ENCODE measurements around the gene HOXC6.

The HOXC6 gene

GRCh38 chr12:54060975-54061778 lies 32.9 kb downstream of the HOXC6 start:
- DNase-seq (ENCODE audit: extremely low read depth, low read depth) = no peak
- TF ChIP-seq CTCF (IDR thresholded peaks at IDR 0.05; ENCODE audit: low read depth, low read length) = no peak

- TF ChIP-seq CTCF (IDR thresholded peaks at IDR 0.05; ENCODE audit: low read depth, low read length) = no peak
- no peak for DNase-seq (ENCODE audit: extremely low read depth, low read depth)
These were observed 37.4 kb downstream of the HOXC6 start for GRCh38 chr12:54065677-54066076.

DNA sequence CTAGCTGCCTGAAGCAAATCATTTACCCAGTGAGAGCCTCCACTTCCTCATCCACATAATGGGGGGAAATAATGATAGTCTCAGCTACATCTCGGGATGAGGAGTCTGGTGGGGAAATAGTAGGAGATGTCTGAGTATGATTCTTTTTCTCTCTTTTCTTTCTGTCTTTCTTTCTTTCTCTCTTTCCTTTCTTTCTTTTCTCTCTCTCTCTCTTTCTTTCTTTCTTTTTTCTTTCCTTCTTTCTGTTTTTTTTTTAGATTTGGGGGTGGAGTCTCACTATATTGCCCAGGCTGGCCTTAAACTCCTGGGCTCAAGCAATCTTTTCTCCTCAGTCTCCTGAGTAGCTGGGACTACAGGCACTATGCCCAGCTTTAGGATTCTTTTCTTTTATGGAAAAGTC lies 38.2 kb downstream of the HOXC6 start:
- no peak for TF ChIP-seq CTCF (IDR thresholded peaks at IDR 0.05; ENCODE audit: low read depth, low read length)
- no peak for DNase-seq (ENCODE audit: extremely low read depth, low read depth)

DNA sequence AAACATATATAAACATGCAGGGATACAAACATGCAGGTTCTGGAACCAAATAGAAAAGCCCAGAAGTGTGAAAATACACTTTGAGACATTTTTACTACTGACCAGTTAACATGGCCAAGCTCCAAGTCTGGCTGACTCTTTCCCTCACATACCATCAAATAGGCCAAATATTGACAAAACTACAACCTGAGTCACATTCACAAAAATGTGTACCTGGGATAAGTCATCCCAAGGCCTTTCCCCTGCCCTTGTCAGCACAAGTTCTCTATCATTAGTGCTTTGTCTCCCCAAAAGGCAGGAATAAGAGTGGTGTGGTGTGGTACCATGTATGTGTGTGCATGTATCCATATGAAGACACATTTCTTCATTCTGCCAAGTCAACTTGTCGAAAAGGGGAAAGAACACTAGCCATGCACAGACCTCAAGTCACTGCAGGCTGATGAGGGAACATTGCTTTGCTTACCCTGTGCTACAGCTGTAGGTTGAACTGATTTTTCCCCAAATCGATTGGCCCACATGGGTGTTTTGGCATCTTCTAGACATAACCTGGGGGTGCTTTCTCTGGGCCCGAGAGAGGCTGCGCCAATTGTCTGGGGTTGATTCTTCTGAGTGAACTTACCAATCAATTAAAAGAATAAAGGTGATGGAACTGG lies 40.3 kb downstream of the HOXC6 start:
- TF ChIP-seq CTCF (IDR thresholded peaks at IDR 0.05; ENCODE audit: low read depth, low read length) = no peak
- DNase-seq (ENCODE audit: extremely low read depth, low read depth) = no peak

DNA sequence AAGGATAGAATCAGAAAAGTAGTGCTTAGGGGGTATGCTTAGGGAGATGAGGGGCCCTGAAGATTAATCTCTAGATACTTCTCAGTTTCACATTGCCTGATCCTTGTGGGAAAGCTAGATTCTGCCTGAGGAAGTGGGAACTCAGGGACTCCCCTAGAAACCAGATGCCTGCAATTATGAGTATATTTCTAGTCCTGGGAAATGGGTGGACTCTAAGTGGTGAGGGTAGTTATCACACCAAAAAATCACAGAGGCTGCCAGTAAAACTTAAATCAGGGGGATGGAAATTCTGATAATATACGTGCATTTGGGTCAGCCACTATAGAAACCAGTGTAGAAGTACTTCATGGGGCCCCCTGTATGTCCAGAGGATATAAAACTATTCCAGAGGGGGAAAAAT lies 43.7 kb downstream of the HOXC6 start:
- no peak for TF ChIP-seq CTCF (IDR thresholded peaks at IDR 0.05; ENCODE audit: low read depth, low read length)

DNA sequence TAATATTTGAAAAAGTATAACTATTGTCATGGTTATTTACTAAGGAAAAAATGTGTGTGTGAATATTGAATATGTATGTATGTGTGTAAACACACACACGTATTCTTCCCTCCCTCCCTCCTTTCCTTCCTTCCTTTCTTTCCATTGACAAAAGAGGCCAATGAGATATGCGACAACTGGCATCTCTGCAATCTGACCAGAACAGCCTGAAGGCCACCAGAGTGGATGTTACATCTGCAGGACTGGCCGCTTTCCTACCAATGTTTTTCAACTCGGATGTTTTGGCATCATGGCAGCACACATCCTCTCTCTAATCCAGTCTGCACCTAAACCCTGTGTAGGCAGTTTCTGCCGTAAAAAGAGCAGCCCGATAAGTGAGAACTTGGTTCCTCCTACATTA lies 46.1 kb downstream of the HOXC6 start:
- no peak for TF ChIP-seq CTCF (IDR thresholded peaks at IDR 0.05; ENCODE audit: low read depth, low read length)
- no peak for DNase-seq (ENCODE audit: extremely low read depth, low read depth)

More for the DNA sequence above, 43.7 kb downstream of the HOXC6 start:
- DNase-seq (ENCODE audit: extremely low read depth, low read depth) = no peak

GRCh38 chr12:54075409-54075808 lies 47.2 kb downstream of the HOXC6 start:
- DNase-seq (ENCODE audit: extremely low read depth, low read depth) = no peak
- no peak for TF ChIP-seq CTCF (IDR thresholded peaks at IDR 0.05; ENCODE audit: low read depth, low read length)

Measured in AG09319 (cell line).